A673 (cell line): ENCODE data around the gene C10orf90. TPM values are rescaled to one million over a fixed set of nuclear protein-coding genes. Genes with fewer than 3 reads are reported as not detected.

Source experiments
- BruUV-seq: library from RNA; stranded (reverse); fragments of 400-500 nt; replicated peaks from 2 replicates; lab custom pipeline; 2021; lab: Mats Ljungman, UMichigan
- CTCF ChIA-PET: fragments of 300-600 bp; sonication (Branson Sonifier 250); formaldehyde crosslinking; loops from one replicate; lab custom pipeline; 2022; ENCODE audit warnings: antibody characterized with exemption; lab: Charles Lee
- POLR2A ChIA-PET: fragments of 300-600 bp; sonication (Branson Sonifier 250); formaldehyde crosslinking; loops from one replicate; lab custom pipeline; 2022; ENCODE audit warnings: antibody characterized with exemption; ENCODE audit not compliant: low non-redundant PET; lab: Charles Lee
- DNase-seq: peaks from one replicate; pipeline ENCODE4 v3.0.0-alpha.2; 2015; ENCODE audit warnings: low spot score
- H3K27ac ChIP-seq: fragments of 200-600 bp; sonication (generic); 2 replicates; pipeline ENCODE4 v1.5.1; 2016; ENCODE audit warnings: mixed run types, low read depth, mild to moderate bottlenecking, mixed read lengths, antibody characterized with exemption, low read length; ENCODE audit not compliant: poor library complexity, severe bottlenecking
- H3K27me3 ChIP-seq: fragments of 200-600 bp; sonication (generic); replicated peaks from 2 replicates; pipeline ENCODE4 v1.6.1; 2017; ENCODE audit warnings: mixed run types, low read depth, mild to moderate bottlenecking, mixed read lengths, antibody characterized with exemption, low read length; ENCODE audit not compliant: insufficient read depth, poor library complexity
- H3K36me3 ChIP-seq: fragments of 200-600 bp; sonication (generic); 2 replicates; pipeline ENCODE4 v1.6.1; 2016; ENCODE audit warnings: mixed run types, mild to moderate bottlenecking, mixed read lengths, antibody characterized with exemption, low read length; ENCODE audit not compliant: insufficient read depth, poor library complexity, severe bottlenecking
- H3K4me1 ChIP-seq: fragments of 200-600 bp; sonication (generic); 2 replicates; pipeline ENCODE4 v1.6.1; 2017; ENCODE audit warnings: mixed run types, mild to moderate bottlenecking, mixed read lengths, antibody characterized with exemption, low read length; ENCODE audit not compliant: insufficient read depth, poor library complexity, severe bottlenecking
- H3K4me3 ChIP-seq: fragments of 200-600 bp; sonication (generic); 2 replicates; pipeline ENCODE4 v1.5.1; 2016; ENCODE audit warnings: low read depth, mixed run types, mild to moderate bottlenecking, mixed read lengths, low read length; ENCODE audit not compliant: poor library complexity, severe bottlenecking
- H3K9me3 ChIP-seq: fragments of 200-600 bp; sonication (generic); 2 replicates; pipeline ENCODE4 v1.6.1; 2016; ENCODE audit warnings: mixed run types, low read depth, mild to moderate bottlenecking, mixed read lengths, antibody characterized with exemption, low read length; ENCODE audit not compliant: poor library complexity, severe bottlenecking
- EZH2 ChIP-seq: fragments of 200-600 bp; sonication (generic); IDR thresholded peaks from 2 replicates; pipeline ENCODE4 v1.6.1; 2017; ENCODE audit warnings: borderline replicate concordance, low read depth, mild to moderate bottlenecking, mixed read lengths, antibody characterized with exemption, low read length; ENCODE audit not compliant: poor library complexity, severe bottlenecking
- intact Hi-C: fragments of 100-400 bp; cut with micrococcal nuclease; formaldehyde crosslinking; loops from one replicate; pipeline ENCODE4 v1.10.0; 2022; ENCODE audit not compliant: unreplicated experiment
- total RNA-seq: library from RNA; stranded (reverse); gene quantifications from 2 replicates; pipeline ENCODE4 v1.2.3, GENCODE V29; 2021
- TF ChIP-seq, protein P1 (sequence below): fragments of 300-800, 200-600 bp; sonication (generic); conservative IDR thresholded peaks from 2 replicates; pipeline ENCODE4 v1.5.1; 2017; ENCODE audit warnings: low read depth, mild to moderate bottlenecking, antibody characterized with exemption, low read length, moderate library complexity, mixed read lengths

The C10orf90 gene
- total RNA-seq, 1 experiment from 2014 or later, result not detected

DNA sequence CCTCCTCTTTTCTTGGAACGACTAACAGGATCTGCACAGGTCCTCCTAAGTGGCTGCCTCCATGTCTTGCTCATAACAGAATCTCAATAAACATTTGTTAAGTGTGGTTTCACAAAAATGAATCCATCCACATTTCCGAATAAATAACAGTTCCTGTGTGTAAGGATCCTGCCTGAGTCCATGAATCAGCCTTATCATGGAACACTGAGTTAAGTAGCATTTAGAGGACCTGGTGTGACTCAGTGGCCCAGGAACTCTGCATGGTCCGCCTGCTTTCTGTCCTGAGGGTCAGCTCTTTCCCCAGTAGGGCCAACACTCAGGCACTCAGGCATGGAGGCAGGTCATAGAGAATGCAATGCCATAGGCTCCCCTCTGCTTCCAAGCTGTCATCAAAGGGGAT lies 15.8 kb upstream of the C10orf90 start:
- DNase-seq, result no peak
- ChIA-PET CTCF (no interaction called here), POLR2A (no interaction called here)
- BruUV-seq, result no TSS peak
- peaks cover 15% of the 10 kb centered on the region for H3K27me3 ChIP-seq
- intact Hi-C loops, result no loop called here
- H3K27ac ChIP-seq, result no peak overlapping the region
- no peaks in the 10 kb centered on the region for H3K9me3 ChIP-seq
- no peaks in the 10 kb centered on the region for H3K4me1 ChIP-seq
- no peak overlapping the region for H3K4me3 ChIP-seq
- no peak for TF ChIP-seq EZH2
- TF ChIP-seq, protein P1, sequence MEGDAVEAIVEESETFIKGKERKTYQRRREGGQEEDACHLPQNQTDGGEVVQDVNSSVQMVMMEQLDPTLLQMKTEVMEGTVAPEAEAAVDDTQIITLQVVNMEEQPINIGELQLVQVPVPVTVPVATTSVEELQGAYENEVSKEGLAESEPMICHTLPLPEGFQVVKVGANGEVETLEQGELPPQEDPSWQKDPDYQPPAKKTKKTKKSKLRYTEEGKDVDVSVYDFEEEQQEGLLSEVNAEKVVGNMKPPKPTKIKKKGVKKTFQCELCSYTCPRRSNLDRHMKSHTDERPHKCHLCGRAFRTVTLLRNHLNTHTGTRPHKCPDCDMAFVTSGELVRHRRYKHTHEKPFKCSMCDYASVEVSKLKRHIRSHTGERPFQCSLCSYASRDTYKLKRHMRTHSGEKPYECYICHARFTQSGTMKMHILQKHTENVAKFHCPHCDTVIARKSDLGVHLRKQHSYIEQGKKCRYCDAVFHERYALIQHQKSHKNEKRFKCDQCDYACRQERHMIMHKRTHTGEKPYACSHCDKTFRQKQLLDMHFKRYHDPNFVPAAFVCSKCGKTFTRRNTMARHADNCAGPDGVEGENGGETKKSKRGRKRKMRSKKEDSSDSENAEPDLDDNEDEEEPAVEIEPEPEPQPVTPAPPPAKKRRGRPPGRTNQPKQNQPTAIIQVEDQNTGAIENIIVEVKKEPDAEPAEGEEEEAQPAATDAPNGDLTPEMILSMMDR, result no peak
- no peaks in the 10 kb centered on the region for H3K36me3 ChIP-seq

DNA sequence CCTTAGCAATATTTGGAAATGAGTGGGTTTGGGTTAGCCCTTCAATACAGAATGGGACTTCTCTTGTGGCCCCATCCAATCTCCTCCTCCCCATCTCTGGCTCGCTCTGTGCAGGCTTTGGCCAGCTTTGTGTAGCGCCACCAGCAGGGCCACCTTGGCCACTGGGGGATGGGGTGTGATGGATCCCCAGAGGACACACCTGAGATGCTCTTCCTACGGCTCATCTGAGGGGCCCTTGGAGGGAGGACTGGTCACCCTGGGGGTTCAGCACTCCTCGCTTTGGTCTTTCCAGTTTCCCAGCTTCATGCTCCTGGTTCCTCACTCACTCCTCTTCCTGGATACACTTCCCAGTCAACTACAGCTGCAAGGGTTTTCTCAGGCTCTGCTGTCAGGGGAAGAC lies 15.3 kb upstream of the C10orf90 start:
- H3K4me1 ChIP-seq, result no peaks in the 10 kb centered on the region
- intact Hi-C loops, result no loop called here
- H3K36me3 ChIP-seq, result no peaks in the 10 kb centered on the region
- no peak for DNase-seq
- ChIA-PET POLR2A (no interaction called here), CTCF (no interaction called here)
- no peak overlapping the region for H3K27ac ChIP-seq
- no peak overlapping the region for H3K4me3 ChIP-seq
- H3K27me3 ChIP-seq, result peaks cover 11% of the 10 kb centered on the region
- no peak for TF ChIP-seq EZH2
- TF ChIP-seq, protein P1, result no peak
- no TSS peak for BruUV-seq
- H3K9me3 ChIP-seq, result no peaks in the 10 kb centered on the region

DNA sequence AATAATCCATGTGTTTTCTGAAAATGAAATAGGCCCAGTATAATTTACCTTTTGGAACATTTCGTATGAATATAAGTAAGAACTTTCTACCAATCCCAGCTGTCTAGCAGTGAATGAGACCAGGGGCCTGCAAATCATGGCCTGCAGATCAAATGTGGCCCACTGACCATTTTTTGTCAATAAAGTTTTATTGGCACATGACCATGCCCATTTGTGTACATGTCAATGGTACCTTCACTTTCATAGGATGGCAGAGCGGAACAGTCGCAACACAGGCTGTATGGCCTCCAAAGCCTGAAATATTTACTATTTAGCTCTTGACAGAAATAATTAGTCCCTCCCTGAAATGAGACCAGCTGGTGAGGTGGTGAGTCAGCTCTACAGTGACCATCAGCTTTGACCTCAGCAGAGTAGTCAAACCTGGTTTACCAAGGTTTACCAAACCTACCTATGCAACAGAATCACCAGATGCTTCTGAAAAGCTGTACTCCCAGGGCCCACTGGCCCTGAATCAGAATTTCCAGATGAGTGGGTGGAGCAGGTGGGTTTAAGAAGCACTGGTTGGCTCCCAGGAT lies 13.8 kb upstream of the C10orf90 start:
- TF ChIP-seq EZH2, result no peak
- TF ChIP-seq, protein P1, result no peak
- Histone ChIP-seq H3K9me3 (no peaks in the 10 kb centered on the region), H3K27ac (no peak overlapping the region), H3K4me1 (no peaks in the 10 kb centered on the region), H3K36me3 (no peaks in the 10 kb centered on the region), H3K27me3 (no peaks in the 10 kb centered on the region), H3K4me3 (no peak overlapping the region)
- intact Hi-C loops, result no loop called here
- no peak for DNase-seq
- no TSS peak for BruUV-seq
- CTCF ChIA-PET, result no interaction called here
- POLR2A ChIA-PET, result no interaction called here
